Chondrocyte (in vitro differentiated cells): ENCODE measurements around the gene CBL. TPM values are rescaled to one million over a fixed set of nuclear protein-coding genes. Genes with fewer than 3 reads are reported as not detected.

ENCODE experiments used
- DNase-seq: peaks from one replicate; pipeline ENCODE4 v3.0.0; 2021; ENCODE audit warnings: mixed read lengths, low spot score
- H3K27ac Mint-ChIP-seq: one replicate; pipeline ENCODE4 v1.8.0; 2021; ENCODE audit warnings: mild to moderate bottlenecking, moderate library complexity, mixed read lengths; ENCODE audit not compliant: unreplicated experiment
- H3K27me3 Mint-ChIP-seq: 2 replicates; pipeline ENCODE4 v1.8.0; 2021; ENCODE audit warnings: low read depth, mixed read lengths
- H3K36me3 Mint-ChIP-seq: 2 replicates; pipeline ENCODE4 v1.8.0; 2021; ENCODE audit warnings: low read depth, mixed read lengths
- H3K4me1 Mint-ChIP-seq: 2 replicates; pipeline ENCODE4 v1.8.0; 2021; ENCODE audit warnings: low read depth, mild to moderate bottlenecking, mixed read lengths
- H3K4me3 Mint-ChIP-seq: one replicate; pipeline ENCODE4 v1.8.0; 2021; ENCODE audit warnings: mild to moderate bottlenecking, moderate library complexity, mixed read lengths; ENCODE audit not compliant: unreplicated experiment
- H3K9me3 Mint-ChIP-seq: 2 replicates; pipeline ENCODE4 v1.8.0; 2021; ENCODE audit warnings: low read depth, mixed read lengths
- CTCF ChIP-seq: fragments of 200-600 bp; sonication (generic); IDR thresholded peaks from 2 replicates; pipeline ENCODE4 v1.5.0; 2021; ENCODE audit warnings: antibody characterized with exemption, mild to moderate bottlenecking, moderate library complexity
- total RNA-seq: library from RNA; stranded (reverse); gene quantifications from 3 replicates; pipeline ENCODE4 v1.2.1, GENCODE V29; 2021

CBL gene
- total RNA-seq, 1 donor from 2014 or later = 25.8 TPM

GRCh38 chr11:119185981-119186634 lies 20.0 kb upstream of the CBL start:
- Mint-ChIP-seq H3K27me3 (no peaks in the 10 kb centered on the region), H3K4me1 (no peaks in the 10 kb centered on the region), H3K27ac (no peak overlapping the region), H3K9me3 (no peaks in the 10 kb centered on the region), H3K36me3 (peaks cover 7% of the 10 kb centered on the region), H3K4me3 (no peak overlapping the region)
- TF ChIP-seq CTCF = no peak
- DNase-seq = no peak

- peaks cover 6% of the 10 kb centered on the region for H3K36me3 Mint-ChIP-seq
These were observed 18.8 kb upstream of the CBL start for GRCh38 chr11:119187123-119187892.

GRCh38 chr11:119188067-119188466 lies 18.1 kb upstream of the CBL start:
- no peak overlapping the region for H3K27ac Mint-ChIP-seq
- no peaks in the 10 kb centered on the region for H3K4me1 Mint-ChIP-seq
- H3K27me3 Mint-ChIP-seq = no peaks in the 10 kb centered on the region
- no peak for TF ChIP-seq CTCF
- H3K4me3 Mint-ChIP-seq = no peak overlapping the region
- H3K36me3 Mint-ChIP-seq = peaks cover 2% of the 10 kb centered on the region
- no peak for DNase-seq
- no peaks in the 10 kb centered on the region for H3K9me3 Mint-ChIP-seq

More at GRCh38 chr11:119187123-119187892, 18.8 kb upstream of the CBL start:
- no peak for DNase-seq
- H3K27me3 Mint-ChIP-seq = no peaks in the 10 kb centered on the region
- no peak overlapping the region for H3K4me3 Mint-ChIP-seq
- no peak overlapping the region for H3K27ac Mint-ChIP-seq
- no peak for TF ChIP-seq CTCF
- no peaks in the 10 kb centered on the region for H3K4me1 Mint-ChIP-seq
- H3K9me3 Mint-ChIP-seq = no peaks in the 10 kb centered on the region

GRCh38 chr11:119188887-119189286 lies 17.3 kb upstream of the CBL start:
- no peak for TF ChIP-seq CTCF
- no peak overlapping the region for H3K27ac Mint-ChIP-seq
- H3K4me1 Mint-ChIP-seq = no peaks in the 10 kb centered on the region
- H3K27me3 Mint-ChIP-seq = no peaks in the 10 kb centered on the region
- no peaks in the 10 kb centered on the region for H3K36me3 Mint-ChIP-seq
- no peak for DNase-seq
- no peaks in the 10 kb centered on the region for H3K9me3 Mint-ChIP-seq
- H3K4me3 Mint-ChIP-seq = no peak overlapping the region

GRCh38 chr11:119189393-119189792 lies 16.7 kb upstream of the CBL start:
- DNase-seq = no peak
- H3K27me3 Mint-ChIP-seq = no peaks in the 10 kb centered on the region
- H3K9me3 Mint-ChIP-seq = no peaks in the 10 kb centered on the region
- no peak overlapping the region for H3K4me3 Mint-ChIP-seq
- no peaks in the 10 kb centered on the region for H3K4me1 Mint-ChIP-seq
- no peak for TF ChIP-seq CTCF
- H3K27ac Mint-ChIP-seq = no peak overlapping the region
- H3K36me3 Mint-ChIP-seq = no peaks in the 10 kb centered on the region
